ENCODE results near the gene TXNDC12. TPM values are rescaled to one million over a fixed set of nuclear protein-coding genes. Genes with fewer than 3 reads are reported as not detected.
"Not testable (repeated sequence)": the region's sequence is repeated elsewhere in the genome, so short reads cannot be mapped to it uniquely, and the experiment has no call there.

Gene TXNDC12
- total RNA-seq, 2 experiments from 2014 or later, result 35.0 to 35.1 TPM

- H3K9me3 Mint-ChIP-seq, result no peaks in the 10 kb centered on the region
- DNase-seq, result no peak
- no peaks in the 10 kb centered on the region for H3K27me3 Mint-ChIP-seq
- peaks cover 24% of the 10 kb centered on the region for H3K36me3 Mint-ChIP-seq
- H3K27ac Mint-ChIP-seq, result no peak overlapping the region
- intact Hi-C loops (cut with micrococcal nuclease), result no loop called here
- H3K4me1 Mint-ChIP-seq (ENCODE audit: low read depth), result no peaks in the 10 kb centered on the region
- H3K4me3 Mint-ChIP-seq, result no peak overlapping the region
- ChIA-PET POLR2A (no interaction called here), CTCF (no interaction called here)
Measured at GRCh38 chr1:52022133-52022532, 32.9 kb downstream of the TXNDC12 start.

- CTCF ChIA-PET, result interaction anchor here (1.1 to 1.2 kb wide), 2 partner anchors 110 to 111 kb away, joined by 3 read pairs; no protein-coding TSS in a partner anchor
- Mint-ChIP-seq H3K4me1 (ENCODE audit: low read depth) (no peaks in the 10 kb centered on the region), H3K9me3 (no peaks in the 10 kb centered on the region), H3K36me3 (no peaks in the 10 kb centered on the region), H3K27ac (no peak overlapping the region), H3K4me3 (no peak overlapping the region), H3K27me3 (peaks cover 15% of the 10 kb centered on the region)
- DNase-seq, result no peak
- POLR2A ChIA-PET, result no interaction called here
- intact Hi-C loops (cut with micrococcal nuclease), result no loop called here
Measured at GRCh38 chr1:52008071-52008809, 46.8 kb downstream of the TXNDC12 start.

GRCh38 chr1:52007215-52008002, 47.6 kb downstream of the TXNDC12 start:
- no peaks in the 10 kb centered on the region for H3K36me3 Mint-ChIP-seq
- CTCF ChIA-PET, result interaction anchor here (1.2 kb wide), 1 partner anchor 111 kb away, joined by 3 read pairs; no protein-coding TSS in a partner anchor
- no peak overlapping the region for H3K27ac Mint-ChIP-seq
- no peak for DNase-seq
- H3K9me3 Mint-ChIP-seq, result no peaks in the 10 kb centered on the region
- H3K4me3 Mint-ChIP-seq, result no peak overlapping the region
- H3K4me1 Mint-ChIP-seq (ENCODE audit: low read depth), result no peaks in the 10 kb centered on the region
- POLR2A ChIA-PET, result no interaction called here
- peaks cover 15% of the 10 kb centered on the region for H3K27me3 Mint-ChIP-seq
- intact Hi-C loops (cut with micrococcal nuclease), result no loop called here

- DNase-seq; H3K9me3 Mint-ChIP-seq; H3K4me1 Mint-ChIP-seq (ENCODE audit: low read depth); H3K27ac Mint-ChIP-seq; H3K36me3 Mint-ChIP-seq; intact Hi-C loops (cut with micrococcal nuclease); H3K4me3 Mint-ChIP-seq; POLR2A ChIA-PET: not testable (repeated sequence)
- CTCF ChIA-PET, result interaction anchor here (0.6 to 2.8 kb wide), 3 partner anchors 109 to 1229 kb away, joined by 3 to 22 read pairs (median 4); no protein-coding TSS in a partner anchor
- H3K27me3 Mint-ChIP-seq, result peaks cover 15% of the 10 kb centered on the region
Measured at GRCh38 chr1:52006081-52006553, 48.9 kb downstream of the TXNDC12 start.

DNA sequence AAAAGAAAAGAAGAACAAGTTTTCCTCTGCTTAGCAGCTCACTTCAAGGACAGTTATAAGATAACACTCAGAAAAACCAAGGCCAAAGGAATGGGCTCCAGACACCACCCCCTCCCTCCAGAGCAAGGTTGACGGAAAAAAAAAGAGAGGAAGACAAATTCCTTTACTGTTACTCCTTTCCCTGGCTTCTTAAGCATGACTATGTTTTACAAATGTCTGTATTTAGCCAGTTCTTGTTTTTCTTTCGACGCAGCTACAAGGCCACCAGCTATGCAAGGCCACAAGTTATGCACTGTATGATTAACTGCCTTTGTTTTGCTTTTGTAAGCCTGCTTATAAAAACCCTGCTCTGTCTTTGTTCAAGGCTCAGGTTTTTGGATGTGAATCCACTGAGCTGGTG, 49.4 kb downstream of the TXNDC12 start:
- POLR2A ChIA-PET; intact Hi-C loops (cut with micrococcal nuclease); H3K9me3 Mint-ChIP-seq; H3K27ac Mint-ChIP-seq; H3K4me1 Mint-ChIP-seq (ENCODE audit: low read depth); H3K4me3 Mint-ChIP-seq; DNase-seq; H3K36me3 Mint-ChIP-seq: not testable (repeated sequence)
- H3K27me3 Mint-ChIP-seq, result peaks cover 15% of the 10 kb centered on the region
- CTCF ChIA-PET, result interaction anchor here (0.6 to 2.8 kb wide), 3 partner anchors 108 to 1230 kb away, joined by 3 to 22 read pairs (median 4); no protein-coding TSS in a partner anchor

DNA sequence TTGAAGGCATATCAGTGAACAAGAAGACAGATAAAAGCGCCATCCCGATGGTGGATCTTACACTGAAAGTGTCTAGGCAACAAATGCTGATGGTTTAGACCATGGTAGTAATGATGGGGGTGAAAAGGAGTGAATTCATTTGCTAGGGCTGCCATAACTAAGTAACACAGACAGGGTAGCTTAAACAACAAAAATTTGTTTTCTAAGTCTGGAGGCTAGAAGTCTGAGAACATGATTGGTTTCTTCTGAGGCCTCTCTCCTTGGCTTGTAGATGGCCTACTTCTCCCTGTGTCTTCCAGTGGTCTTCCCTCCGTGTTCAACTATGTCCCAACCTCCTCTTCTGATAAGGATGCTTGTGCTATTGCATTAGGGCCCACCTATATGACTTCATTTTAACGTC, 51.1 kb downstream of the TXNDC12 start:
- Mint-ChIP-seq H3K4me1 (ENCODE audit: low read depth) (no peaks in the 10 kb centered on the region), H3K27me3 (peaks cover 15% of the 10 kb centered on the region), H3K4me3 (no peak overlapping the region), H3K27ac (no peak overlapping the region), H3K36me3 (no peaks in the 10 kb centered on the region), H3K9me3 (no peaks in the 10 kb centered on the region)
- intact Hi-C loops (cut with micrococcal nuclease), result no loop called here
- ChIA-PET POLR2A (no interaction called here), CTCF (interaction anchor here (0.8 to 2.8 kb wide), 2 partner anchors 106 to 167 kb away, joined by 4 to 22 read pairs; no protein-coding TSS in a partner anchor)
- DNase-seq, result no peak

DNA sequence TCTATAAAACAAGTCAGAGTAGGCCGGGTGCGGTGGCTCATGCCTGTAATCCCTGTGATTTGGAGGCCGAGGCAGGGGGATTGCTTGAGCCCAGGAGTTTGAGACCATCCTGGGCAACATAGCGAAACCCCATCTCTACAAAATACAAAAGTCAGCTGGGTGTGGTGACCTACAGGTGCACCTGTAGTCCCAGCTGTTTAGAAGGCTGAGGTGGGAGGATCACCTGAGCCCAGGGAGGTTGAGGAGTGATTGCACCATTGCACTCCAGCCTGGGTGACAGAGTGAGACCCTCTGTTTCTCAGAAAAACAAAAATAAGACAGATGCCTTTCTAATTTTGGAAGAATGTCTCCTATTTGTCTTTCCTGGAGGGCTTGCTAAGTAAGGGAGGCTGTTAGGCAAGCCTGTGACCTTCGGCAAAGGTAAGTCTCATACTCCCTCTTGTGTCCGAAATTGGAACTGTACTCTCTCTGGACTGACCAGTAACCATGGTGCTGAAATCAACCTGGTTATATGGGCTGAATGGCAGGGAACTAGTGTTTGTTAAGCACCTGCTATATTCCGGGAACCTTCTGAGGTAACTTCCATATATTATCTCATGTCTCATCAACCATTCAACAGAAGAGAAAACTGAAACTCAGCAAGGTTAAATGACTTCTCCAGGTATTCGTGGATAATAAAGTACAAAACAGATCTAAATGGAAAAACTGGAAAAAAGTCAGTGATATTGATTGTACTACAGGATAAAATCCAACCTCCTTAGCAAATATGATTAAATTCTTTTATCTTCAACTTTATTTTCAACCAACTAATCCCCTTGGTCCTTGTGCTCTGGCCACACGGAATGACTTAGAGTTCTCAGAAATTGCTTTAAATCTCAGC, 52.7 kb downstream of the TXNDC12 start:
- POLR2A ChIA-PET, result no interaction called here
- Mint-ChIP-seq H3K27me3 (peaks cover 11% of the 10 kb centered on the region), H3K27ac (no peak overlapping the region), H3K4me3 (no peak overlapping the region), H3K4me1 (ENCODE audit: low read depth) (no peaks in the 10 kb centered on the region), H3K9me3 (no peaks in the 10 kb centered on the region), H3K36me3 (no peaks in the 10 kb centered on the region)
- intact Hi-C loops (cut with micrococcal nuclease), result loop anchor here (1.0 kb wide), 1 partner anchor 105 kb away; no protein-coding TSS in a partner anchor
- CTCF ChIA-PET, result interaction anchor here (1.3 to 4.9 kb wide), 3 partner anchors 15 to 105 kb away, joined by 3 to 58 read pairs (median 5); no protein-coding TSS in a partner anchor
- peak; percentile 40 for DNase-seq

DNA sequence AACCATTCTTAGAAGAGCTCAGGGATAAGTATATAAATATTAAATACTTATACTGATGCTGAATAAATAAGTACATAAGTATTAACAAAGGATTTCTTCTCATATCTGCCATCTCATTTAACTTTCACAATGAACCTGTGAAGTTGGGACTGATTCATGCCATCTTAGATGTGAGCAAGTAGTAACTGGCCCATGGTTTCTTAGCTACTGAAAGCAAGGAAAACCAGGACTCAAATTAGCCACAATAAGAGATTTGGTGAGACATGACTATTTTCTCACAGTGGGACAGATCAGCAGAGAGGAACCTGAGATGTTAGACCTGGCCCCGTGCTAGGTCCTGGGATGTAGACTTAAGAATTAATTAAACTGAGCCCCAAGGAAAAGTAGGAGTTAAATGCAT, 56.3 kb downstream of the TXNDC12 start:
- CTCF ChIA-PET, result interaction anchor here (4.9 kb wide), 1 partner anchor 101 kb away, joined by 58 read pairs; no protein-coding TSS in a partner anchor
- peaks cover 4% of the 10 kb centered on the region for H3K27me3 Mint-ChIP-seq
- no peaks in the 10 kb centered on the region for H3K4me1 Mint-ChIP-seq (ENCODE audit: low read depth)
- no peaks in the 10 kb centered on the region for H3K36me3 Mint-ChIP-seq
- H3K9me3 Mint-ChIP-seq, result no peaks in the 10 kb centered on the region
- intact Hi-C loops (cut with micrococcal nuclease), result no loop called here
- DNase-seq, result no peak
- no peak overlapping the region for H3K27ac Mint-ChIP-seq
- no peak overlapping the region for H3K4me3 Mint-ChIP-seq
- POLR2A ChIA-PET, result no interaction called here

DNA sequence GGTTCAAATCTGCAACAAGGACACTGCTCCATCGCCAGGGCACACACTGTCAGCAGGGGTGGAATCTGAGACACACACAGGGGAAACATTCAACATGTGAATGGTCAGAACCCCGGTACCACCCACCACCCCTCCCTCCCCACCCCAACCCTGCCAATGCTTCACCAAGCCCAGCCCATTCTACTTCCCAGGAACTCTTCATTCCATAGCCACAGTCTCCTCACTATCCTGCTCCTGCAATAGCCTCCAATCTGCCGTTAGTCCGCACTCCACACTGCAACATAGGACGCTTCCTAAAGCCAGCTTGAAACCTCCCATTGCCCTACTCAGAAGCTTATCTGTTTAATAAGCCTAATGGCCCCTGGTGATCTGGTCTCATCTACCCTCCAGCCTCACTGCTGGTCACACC, 57.0 kb downstream of the TXNDC12 start:
- POLR2A ChIA-PET, result no interaction called here
- Mint-ChIP-seq H3K27me3 (peaks cover 7% of the 10 kb centered on the region), H3K36me3 (no peaks in the 10 kb centered on the region), H3K4me3 (no peak overlapping the region), H3K27ac (no peak overlapping the region), H3K4me1 (ENCODE audit: low read depth) (no peaks in the 10 kb centered on the region), H3K9me3 (no peaks in the 10 kb centered on the region)
- DNase-seq, result no peak
- intact Hi-C loops (cut with micrococcal nuclease), result no loop called here
- CTCF ChIA-PET, result interaction anchor here (4.9 kb wide), 1 partner anchor 100 kb away, joined by 58 read pairs; no protein-coding TSS in a partner anchor

DNA sequence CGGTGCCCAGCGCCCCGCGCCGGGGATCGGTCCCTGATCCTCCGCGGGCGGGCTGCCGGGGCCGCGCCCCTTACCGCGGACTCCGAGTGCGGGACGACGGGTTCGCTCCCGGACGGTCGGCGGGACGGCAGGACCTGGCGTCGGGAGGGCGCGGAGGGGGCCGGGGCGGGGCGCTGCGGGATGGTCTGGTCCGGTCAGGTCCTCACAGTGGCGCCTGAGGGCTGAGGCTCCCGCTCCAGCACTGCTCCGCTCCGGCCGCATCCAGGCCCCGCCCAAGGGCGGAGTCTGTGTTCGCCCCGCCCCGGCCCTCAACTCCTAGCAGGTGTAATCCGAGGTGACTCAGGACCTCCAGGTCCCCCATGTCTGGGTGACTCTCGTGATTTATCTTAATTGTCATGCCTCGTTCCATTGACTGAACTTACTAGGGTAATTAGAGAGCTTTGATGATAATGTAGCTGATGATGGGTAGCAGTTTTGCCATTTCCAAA, 64.5 kb downstream of the TXNDC12 start, which contains the start of gene RAB3B:
RAB3B (minus strand) TSS at position 223 of the 488 bp plus-strand sequence. CDS start 13,583 bp downstream, outside the sequence.
- no peaks in the 10 kb centered on the region for H3K36me3 Mint-ChIP-seq
- no peaks in the 10 kb centered on the region for H3K9me3 Mint-ChIP-seq
- ChIA-PET POLR2A (no interaction called here), CTCF (no interaction called here)
- intact Hi-C loops (cut with micrococcal nuclease), result no loop called here
- H3K4me3 Mint-ChIP-seq, result peak within 1 kb of the TSS; percentile 62
- peak; percentile 88 for DNase-seq
- peaks cover 28% of the 10 kb centered on the region for H3K27me3 Mint-ChIP-seq
- no peak within 1 kb of the TSS for H3K27ac Mint-ChIP-seq
- peaks cover 8% of the 10 kb centered on the region for H3K4me1 Mint-ChIP-seq (ENCODE audit: low read depth)
